Measurements from ENCODE around the gene IL1B.

GRCh38 chr2:112828251-112828691, 8.3 kb downstream of the IL1B start:
- TF ChIP-seq CTCF (IDR thresholded peaks at IDR 0.05; ENCODE audit: low read length), result no peak
- no peak for TF ChIP-seq EZH2 (IDR thresholded peaks at IDR 0.05; ENCODE audit: borderline replicate concordance, low read length)

Measured in OCI-LY1 (cell line).